Skeletal muscle tissue (tissue), 4 donors: ENCODE data around the gene RYR2. TPM values are rescaled to one million over a fixed set of nuclear protein-coding genes. Genes with fewer than 3 reads are reported as not detected.
"Not testable (repeated sequence)": the region's sequence is repeated elsewhere in the genome, so short reads cannot be mapped to it uniquely, and the experiment has no call there.

Experiments used
- H3K27ac ChIP-seq: one replicate; pipeline ENCODE4 v1.7.0; 2013; ENCODE audit warnings: mild to moderate bottlenecking, low read depth, low read length, inconsistent platforms
- H3K27me3 ChIP-seq, 3 donors: one replicate each; pipeline ENCODE4 v1.7.0; 2013; ENCODE audit warnings: low read length in 3 of 3; ENCODE audit not compliant: control insufficient read depth in 3 of 3, insufficient read depth in 3 of 3
- H3K36me3 ChIP-seq, 3 donors: one replicate each; pipeline ENCODE4 v1.7.0; 2013; ENCODE audit warnings: low read length in 3 of 3; ENCODE audit not compliant: control insufficient read depth in 3 of 3, insufficient read depth in 3 of 3
- H3K4me1 ChIP-seq, 3 donors: one replicate each; pipeline ENCODE4 v1.7.0; 2013; ENCODE audit warnings: low read length in 3 of 3, mild to moderate bottlenecking in 3 of 3; ENCODE audit not compliant: control insufficient read depth in 3 of 3, insufficient read depth in 3 of 3
- H3K4me3 ChIP-seq, 3 donors: one replicate each; pipeline ENCODE4 v1.7.0; 2013; ENCODE audit warnings: low read length in 3 of 3
- H3K9ac ChIP-seq, 3 donors: one replicate each; pipeline ENCODE4 v1.7.0; 2013; ENCODE audit warnings: low read length in 3 of 3, mild to moderate bottlenecking in 3 of 3, moderate library complexity in 2 of 3, low read depth in 1 of 3
- H3K9me3 ChIP-seq, 3 donors: one replicate each; pipeline ENCODE4 v1.7.0; 2013; ENCODE audit warnings: low read length in 3 of 3; ENCODE audit not compliant: control insufficient read depth in 3 of 3
- total RNA-seq: library from RNA; depleted of rRNA; stranded (reverse); fragments of >200 nt; gene quantifications from one replicate; pipeline ENCODE4 v1.2.3, GENCODE V29; 2014
- donor health status: Osteomylitis.

Gene RYR2
- total RNA-seq, 1 donor from 2014 or later = 5.7 TPM

GRCh38 chr1:237324226-237324625 is 282.2 kb downstream of the RYR2 start:
- Histone ChIP-seq H3K9ac (no peak overlapping the region), H3K27me3 (no peaks in the 10 kb centered on the region), H3K4me1 (no peaks in the 10 kb centered on the region), H3K36me3 (no peaks in the 10 kb centered on the region), H3K4me3 (no peak overlapping the region), H3K27ac (no peak overlapping the region), H3K9me3 (no peaks in the 10 kb centered on the region)

DNA sequence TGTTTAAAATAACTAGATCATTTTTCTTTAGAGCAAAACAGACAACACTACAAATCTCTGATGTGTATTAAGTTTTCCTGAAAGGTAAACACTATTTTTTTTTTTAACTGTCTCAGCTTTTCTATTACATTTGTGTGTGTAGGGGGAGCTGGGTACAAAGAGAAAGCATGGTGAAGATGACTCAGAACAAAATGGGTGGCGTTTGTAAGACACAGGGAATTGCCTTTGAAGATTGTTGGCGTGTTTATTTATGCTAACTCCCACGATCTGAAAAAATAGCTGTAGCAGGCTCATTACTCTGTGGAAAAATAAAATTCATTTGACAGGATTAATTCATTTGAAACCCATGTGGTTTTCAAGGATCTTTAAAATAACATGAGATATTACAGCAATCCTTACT is 285.1 kb downstream of the RYR2 start:
- H3K27me3 ChIP-seq = peaks cover 0 to 2% (median 0%) of the 10 kb centered on the region in 3 donors
- no peak overlapping the region for H3K4me3 ChIP-seq
- H3K36me3 ChIP-seq = no peaks in the 10 kb centered on the region
- H3K27ac ChIP-seq = no peak overlapping the region
- H3K4me1 ChIP-seq = no peaks in the 10 kb centered on the region
- no peak overlapping the region for H3K9ac ChIP-seq
- H3K9me3 ChIP-seq = no peaks in the 10 kb centered on the region

DNA sequence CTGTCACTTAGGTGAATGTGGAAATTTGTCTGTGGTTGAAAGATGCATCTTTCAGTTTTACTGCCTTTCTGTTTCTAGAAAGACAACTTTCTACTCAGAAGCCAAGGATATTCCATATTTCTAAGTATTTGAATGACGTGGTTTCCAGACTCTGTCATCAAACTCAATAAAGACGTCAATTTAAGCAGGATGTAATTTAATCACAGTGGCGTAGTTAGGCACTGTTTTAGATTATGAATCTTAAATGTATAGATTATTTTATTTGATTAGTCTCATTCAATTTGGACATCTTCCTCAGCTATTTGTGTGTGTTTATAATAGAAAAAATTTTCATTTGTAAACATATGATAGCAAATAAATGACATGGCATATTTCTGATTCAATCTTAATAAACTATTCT is 298.9 kb downstream of the RYR2 start:
- H3K4me1 ChIP-seq = no peaks in the 10 kb centered on the region
- no peaks in the 10 kb centered on the region for H3K27me3 ChIP-seq
- H3K27ac ChIP-seq = no peak overlapping the region
- no peaks in the 10 kb centered on the region for H3K36me3 ChIP-seq
- H3K9me3 ChIP-seq = no peaks in the 10 kb centered on the region
- no peak overlapping the region for H3K4me3 ChIP-seq
- H3K9ac ChIP-seq = no peak overlapping the region

DNA sequence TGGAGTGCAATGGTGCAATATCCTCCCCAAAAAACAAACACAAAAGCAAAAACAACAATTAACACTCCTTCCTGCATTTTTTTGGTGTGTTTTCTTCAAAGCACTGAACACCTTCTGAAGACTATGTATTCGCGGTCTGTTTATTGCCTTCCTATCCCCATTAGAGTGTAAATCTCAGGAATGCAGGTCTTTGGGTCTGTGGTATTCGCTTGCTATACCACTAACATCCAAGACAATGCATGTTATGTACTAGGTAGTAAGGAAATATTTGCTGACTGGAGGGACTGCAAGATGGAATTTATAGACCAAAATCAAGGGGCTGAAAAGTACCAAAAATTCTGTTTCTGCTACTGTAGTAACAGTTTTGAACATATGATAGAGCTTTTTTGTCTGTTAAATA is 299.4 kb downstream of the RYR2 start:
- H3K27me3 ChIP-seq = no peaks in the 10 kb centered on the region
- no peak overlapping the region for H3K9ac ChIP-seq
- H3K4me1 ChIP-seq = no peaks in the 10 kb centered on the region
- H3K9me3 ChIP-seq = no peaks in the 10 kb centered on the region
- H3K27ac ChIP-seq = no peak overlapping the region
- no peaks in the 10 kb centered on the region for H3K36me3 ChIP-seq
- H3K4me3 ChIP-seq = no peak overlapping the region

DNA sequence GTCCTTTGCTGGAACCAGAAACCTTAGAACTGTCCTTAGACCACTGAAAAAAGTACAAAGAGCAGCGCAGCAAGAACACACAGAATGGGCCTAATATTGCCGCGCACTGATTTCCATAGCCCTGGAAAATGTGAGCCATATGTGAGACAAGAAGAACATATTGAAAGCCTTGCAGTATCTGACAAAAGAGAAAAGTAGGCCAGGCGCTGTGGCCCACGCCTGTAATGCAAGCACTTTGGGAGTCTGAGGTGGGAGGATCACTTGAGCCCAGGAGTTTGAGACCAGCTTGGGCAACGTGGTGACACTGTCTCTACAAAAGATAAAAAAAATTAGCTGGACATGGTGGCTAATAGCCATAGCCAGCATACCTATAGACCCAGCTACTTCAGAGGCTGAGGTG is 300.7 kb downstream of the RYR2 start:
- Histone ChIP-seq H3K4me1 (no peaks in the 10 kb centered on the region), H3K27ac (no peak overlapping the region), H3K9ac (no peak overlapping the region)

DNA sequence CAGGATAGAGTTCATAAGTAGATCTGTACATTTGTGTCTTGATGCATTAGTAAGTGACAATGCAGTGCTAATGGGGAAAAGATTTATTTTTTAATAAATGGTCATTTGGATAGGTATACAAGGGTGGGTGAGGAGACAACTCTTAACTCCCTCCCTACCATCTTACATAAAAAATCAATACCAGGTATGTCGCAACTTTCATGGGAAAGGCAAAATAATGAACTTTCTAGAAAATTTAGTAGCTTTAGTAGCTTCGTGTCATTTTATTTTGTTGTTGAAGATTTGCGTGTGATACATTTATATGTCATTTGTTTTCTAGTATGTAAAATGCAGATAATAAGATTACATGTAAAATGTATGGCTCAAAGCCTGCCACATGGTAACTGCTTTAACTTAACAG is 310.8 kb downstream of the RYR2 start:
- H3K4me3 ChIP-seq = no peak overlapping the region
- no peaks in the 10 kb centered on the region for H3K4me1 ChIP-seq
- H3K9ac ChIP-seq = no peak overlapping the region
- no peak overlapping the region for H3K27ac ChIP-seq
- H3K9me3 ChIP-seq = no peaks in the 10 kb centered on the region
- no peaks in the 10 kb centered on the region for H3K27me3 ChIP-seq
- no peaks in the 10 kb centered on the region for H3K36me3 ChIP-seq

More for the DNA sequence above, 300.7 kb downstream of the RYR2 start:
- Histone ChIP-seq H3K4me3 (no peak overlapping the region), H3K27me3 (no peaks in the 10 kb centered on the region), H3K36me3 (no peaks in the 10 kb centered on the region), H3K9me3 (no peaks in the 10 kb centered on the region)

GRCh38 chr1:237353918-237354317 is 311.9 kb downstream of the RYR2 start:
- Histone ChIP-seq H3K27ac (no peak overlapping the region), H3K4me3 (no peak overlapping the region), H3K9ac (no peak overlapping the region), H3K36me3 (no peaks in the 10 kb centered on the region), H3K9me3 (no peaks in the 10 kb centered on the region), H3K27me3 (no peaks in the 10 kb centered on the region), H3K4me1 (no peaks in the 10 kb centered on the region)

- no peaks in the 10 kb centered on the region for H3K9me3 ChIP-seq
- H3K4me1 ChIP-seq = no peaks in the 10 kb centered on the region
- no peaks in the 10 kb centered on the region for H3K36me3 ChIP-seq
- H3K4me3 ChIP-seq = no peak overlapping the region
- H3K27me3 ChIP-seq = no peaks in the 10 kb centered on the region
- no peak overlapping the region for H3K9ac ChIP-seq
- H3K27ac ChIP-seq = no peak overlapping the region
Measured at GRCh38 chr1:237355022-237355421, 313.0 kb downstream of the RYR2 start.

DNA sequence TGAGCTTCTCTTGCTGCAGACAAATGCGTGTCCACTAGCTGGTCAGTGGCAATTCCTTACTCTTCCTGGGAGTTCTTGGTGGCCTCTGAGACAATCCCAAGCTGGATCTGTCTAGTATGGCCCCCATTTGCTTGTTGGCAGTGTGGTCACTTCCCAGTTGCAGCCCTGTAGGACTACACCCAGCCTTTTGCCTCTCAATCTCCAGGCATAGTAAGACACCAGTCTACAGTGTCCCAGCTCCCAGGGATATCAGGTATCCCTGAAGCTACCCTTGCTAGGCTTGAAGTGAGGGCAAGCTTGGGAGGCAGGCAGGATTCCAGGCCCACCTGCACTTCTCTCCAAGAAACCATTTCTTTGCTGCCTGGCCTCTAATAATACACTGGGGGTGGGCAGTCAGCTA is 316.6 kb downstream of the RYR2 start:
- H3K27me3 ChIP-seq = no peaks in the 10 kb centered on the region
- no peaks in the 10 kb centered on the region for H3K36me3 ChIP-seq
- no peaks in the 10 kb centered on the region for H3K9me3 ChIP-seq
- H3K27ac ChIP-seq = no peak overlapping the region
- no peaks in the 10 kb centered on the region for H3K4me1 ChIP-seq
- no peak overlapping the region for H3K4me3 ChIP-seq
- H3K9ac ChIP-seq = no peak overlapping the region

- H3K9ac ChIP-seq = no peak overlapping the region
- no peaks in the 10 kb centered on the region for H3K36me3 ChIP-seq
- H3K27ac ChIP-seq = no peak overlapping the region
Measured at GRCh38 chr1:237367758-237368157, 325.8 kb downstream of the RYR2 start.

DNA sequence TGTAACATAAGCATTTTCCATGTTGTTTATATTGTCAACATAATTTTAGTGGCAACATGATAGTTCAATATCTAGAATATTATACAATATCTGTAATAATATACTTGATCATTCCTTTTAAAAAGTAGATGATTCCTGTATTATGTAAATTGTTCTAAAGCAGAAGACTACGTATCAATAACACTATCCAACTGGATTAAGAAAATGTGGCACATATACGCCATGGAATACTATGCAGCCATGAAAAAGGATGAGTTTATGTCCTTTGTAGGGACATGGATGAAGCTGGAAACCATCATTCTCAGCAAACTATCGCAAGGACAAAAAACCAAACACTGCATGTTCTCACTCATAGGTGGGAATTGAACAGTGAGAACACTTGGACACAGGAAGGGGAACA is 329.5 kb downstream of the RYR2 start:
- H3K27ac ChIP-seq, H3K27me3 ChIP-seq, H3K9ac ChIP-seq, H3K36me3 ChIP-seq, H3K4me1 ChIP-seq, H3K9me3 ChIP-seq, H3K4me3 ChIP-seq: not testable (repeated sequence)

More at GRCh38 chr1:237367758-237368157, 325.8 kb downstream of the RYR2 start:
- no peaks in the 10 kb centered on the region for H3K9me3 ChIP-seq
- no peak overlapping the region for H3K4me3 ChIP-seq
- no peaks in the 10 kb centered on the region for H3K4me1 ChIP-seq
- no peaks in the 10 kb centered on the region for H3K27me3 ChIP-seq
